ENCODE results near the gene RNU7-1.

RNU7-1 gene

DNA sequence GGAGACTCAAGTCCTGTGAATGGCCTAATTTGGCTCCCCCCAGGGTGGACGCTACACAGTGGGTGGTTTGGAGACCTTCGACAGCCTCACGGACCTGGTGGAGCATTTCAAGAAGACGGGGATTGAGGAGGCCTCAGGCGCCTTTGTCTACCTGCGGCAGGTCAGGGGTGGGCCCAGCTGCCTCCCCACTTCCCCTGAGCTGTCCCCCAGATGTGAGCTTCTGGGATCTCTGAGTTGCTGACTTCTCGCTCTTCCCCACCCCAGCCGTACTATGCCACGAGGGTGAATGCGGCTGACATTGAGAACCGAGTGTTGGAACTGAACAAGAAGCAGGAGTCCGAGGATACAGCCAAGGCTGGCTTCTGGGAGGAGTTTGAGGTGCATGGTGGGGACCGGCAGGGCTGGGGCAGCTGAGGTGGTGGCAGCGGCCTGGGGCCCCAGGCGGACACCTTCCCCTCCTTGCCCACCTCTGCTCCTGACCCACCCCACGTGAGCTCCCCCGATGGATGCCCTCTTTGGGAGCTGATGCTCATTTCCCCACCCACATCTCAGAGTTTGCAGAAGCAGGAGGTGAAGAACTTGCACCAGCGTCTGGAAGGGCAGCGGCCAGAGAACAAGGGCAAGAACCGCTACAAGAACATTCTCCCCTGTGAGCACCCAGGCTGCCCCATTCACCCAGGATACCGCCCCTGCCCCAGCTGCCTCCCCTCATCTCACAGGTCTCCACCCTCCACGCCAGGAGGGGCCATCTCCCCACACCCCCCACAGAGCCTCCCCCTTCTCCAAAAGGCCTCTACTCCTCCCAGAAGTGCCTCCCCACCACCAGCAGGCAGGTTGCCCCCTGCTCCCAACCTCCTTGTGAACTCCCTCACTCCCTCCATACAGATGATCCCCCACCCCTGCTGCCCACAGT, 11.7 kb downstream of the RNU7-1 start:
- DNase-seq, result no peak

DNA sequence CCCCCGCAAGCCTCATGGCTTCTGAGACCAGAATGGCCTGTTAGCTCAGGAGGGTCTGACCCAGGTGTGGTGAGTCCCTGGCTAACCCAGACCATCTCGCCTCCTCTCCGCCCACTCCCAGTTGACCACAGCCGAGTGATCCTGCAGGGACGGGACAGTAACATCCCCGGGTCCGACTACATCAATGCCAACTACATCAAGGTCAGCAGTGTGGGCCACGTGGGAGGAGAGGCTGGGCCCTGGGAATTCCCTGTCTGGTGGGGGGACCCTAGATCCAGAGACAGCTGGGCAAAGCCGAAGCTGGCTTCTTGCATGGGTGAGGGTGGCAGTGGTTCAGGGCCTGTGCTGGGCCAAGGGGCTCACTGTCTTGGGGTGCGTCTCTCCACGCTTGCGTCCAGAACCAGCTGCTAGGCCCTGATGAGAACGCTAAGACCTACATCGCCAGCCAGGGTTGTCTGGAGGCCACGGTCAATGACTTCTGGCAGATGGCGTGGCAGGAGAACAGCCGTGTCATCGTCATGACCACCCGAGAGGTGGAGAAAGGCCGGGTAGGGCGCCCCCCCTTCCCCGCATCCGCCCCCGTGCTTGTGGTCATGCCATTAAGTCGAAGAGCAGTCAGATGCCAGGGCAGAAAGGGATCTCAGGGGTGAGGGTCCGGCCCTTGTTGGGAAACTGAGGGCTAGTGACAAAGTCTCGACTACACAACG, 12.6 kb downstream of the RNU7-1 start:
- no peak for DNase-seq

DNA sequence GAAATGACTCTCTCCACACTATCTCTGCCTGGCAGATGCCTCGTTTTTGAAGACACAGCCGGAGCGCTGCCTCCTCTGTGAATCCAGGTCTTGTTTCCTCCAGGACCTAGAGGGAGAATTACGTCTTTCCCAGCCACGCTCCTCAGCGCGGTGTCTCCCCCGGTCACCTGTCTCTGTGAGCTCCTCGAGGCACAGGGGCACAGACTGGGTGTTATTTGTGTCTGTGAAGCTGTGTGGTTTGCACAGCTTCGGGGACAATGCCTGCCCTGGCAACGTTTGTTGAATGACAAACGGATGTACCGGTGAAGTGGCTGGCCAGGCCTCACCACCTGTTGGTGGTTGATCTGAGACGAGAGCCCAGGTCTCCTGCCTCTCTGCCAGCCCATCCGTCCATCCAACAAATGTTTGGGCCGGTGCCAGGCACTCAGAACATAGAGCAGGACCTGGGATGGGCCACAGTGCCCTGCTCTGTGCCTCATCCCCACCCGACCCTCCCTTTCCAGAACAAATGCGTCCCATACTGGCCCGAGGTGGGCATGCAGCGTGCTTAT, 13.6 kb downstream of the RNU7-1 start:
- no peak for DNase-seq

- DNase-seq, result no peak
Measured at GRCh38 chr12:6957741-6958608, 14.4 kb downstream of the RNU7-1 start.

DNA sequence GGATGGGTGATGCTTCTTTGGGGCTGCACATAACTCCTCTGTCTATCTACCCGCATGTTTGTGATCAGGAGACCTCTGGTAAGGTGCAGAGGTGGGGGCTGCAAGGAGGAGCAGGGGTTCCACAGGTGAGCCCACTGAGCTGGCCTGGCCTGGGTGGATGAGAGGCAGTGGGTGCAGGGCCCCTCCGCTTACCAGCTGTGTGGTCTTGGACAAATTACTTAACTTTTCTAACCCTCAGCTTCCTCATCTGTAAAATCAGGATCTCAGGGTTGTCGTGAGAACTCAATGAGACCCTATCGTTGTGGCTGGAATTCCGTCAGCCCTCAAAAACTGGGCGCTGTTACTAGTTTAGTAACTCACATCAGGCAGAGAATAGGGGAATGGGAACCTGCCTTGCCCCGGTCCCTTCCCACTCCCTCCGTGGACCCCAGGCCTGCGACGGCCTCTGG, 15.0 kb downstream of the RNU7-1 start:
- no peak for DNase-seq

- no peak for DNase-seq
Measured at GRCh38 chr12:6959058-6959804, 15.6 kb downstream of the RNU7-1 start.

DNA sequence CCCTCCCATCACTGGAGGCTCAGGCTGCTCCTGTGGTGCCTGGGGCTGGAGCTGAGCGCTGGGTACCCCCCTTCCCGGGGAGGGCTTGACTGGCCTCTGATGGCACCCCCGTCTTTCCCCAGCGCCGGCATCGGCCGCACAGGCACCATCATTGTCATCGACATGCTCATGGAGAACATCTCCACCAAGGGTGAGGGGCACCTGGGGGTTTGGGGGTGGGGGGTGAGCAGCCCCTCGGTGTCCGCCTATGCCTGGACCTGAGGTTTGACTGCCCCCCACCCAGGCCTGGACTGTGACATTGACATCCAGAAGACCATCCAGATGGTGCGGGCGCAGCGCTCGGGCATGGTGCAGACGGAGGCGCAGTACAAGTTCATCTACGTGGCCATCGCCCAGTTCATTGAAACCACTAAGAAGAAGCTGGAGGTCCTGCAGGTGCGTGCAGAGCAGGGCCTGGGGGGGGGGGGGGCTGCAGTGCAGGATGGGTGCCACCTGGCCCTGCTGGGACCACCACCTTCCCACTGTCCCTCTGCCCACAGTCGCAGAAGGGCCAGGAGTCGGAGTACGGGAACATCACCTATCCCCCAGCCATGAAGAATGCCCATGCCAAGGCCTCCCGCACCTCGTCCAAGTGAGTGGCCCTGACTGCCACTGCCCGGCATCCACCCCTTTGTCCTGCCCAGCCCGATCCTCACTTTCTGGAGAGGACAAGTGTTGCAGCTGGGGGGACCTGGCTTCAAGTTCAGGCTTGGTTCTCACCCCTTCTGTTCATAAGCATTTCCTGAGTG, 16.4 kb downstream of the RNU7-1 start:
- no peak for DNase-seq

GRCh38 chr12:6960593-6961277, 17.1 kb downstream of the RNU7-1 start:
- no peak for DNase-seq

DNA sequence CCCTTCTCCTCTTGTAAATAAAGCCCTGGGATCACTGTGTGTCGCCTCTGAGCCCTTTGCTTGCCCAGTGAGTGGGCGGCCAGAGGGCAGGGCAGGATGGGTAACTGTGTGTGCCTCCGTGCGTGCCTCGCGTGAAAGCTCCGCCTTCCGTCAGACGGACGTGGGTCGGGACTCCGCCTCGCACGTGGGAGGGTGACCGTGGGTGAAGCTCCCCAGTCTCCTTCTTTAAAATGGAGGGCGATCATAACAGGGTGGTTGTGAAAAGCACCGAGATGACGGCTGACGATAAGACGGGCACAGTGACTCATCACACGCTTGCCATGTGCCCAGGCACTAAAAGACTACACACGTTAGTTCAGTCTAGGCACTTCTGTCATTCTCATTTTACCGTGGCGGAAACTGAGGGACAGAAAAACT, 17.7 kb downstream of the RNU7-1 start:
- DNase-seq, result no peak

GRCh38 chr12:6961695-6962284, 18.2 kb downstream of the RNU7-1 start:
- DNase-seq, result peak; percentile 39

GRCh38 chr12:6962285-6963015, 18.8 kb downstream of the RNU7-1 start:
- DNase-seq, result peak; percentile 47

DNA sequence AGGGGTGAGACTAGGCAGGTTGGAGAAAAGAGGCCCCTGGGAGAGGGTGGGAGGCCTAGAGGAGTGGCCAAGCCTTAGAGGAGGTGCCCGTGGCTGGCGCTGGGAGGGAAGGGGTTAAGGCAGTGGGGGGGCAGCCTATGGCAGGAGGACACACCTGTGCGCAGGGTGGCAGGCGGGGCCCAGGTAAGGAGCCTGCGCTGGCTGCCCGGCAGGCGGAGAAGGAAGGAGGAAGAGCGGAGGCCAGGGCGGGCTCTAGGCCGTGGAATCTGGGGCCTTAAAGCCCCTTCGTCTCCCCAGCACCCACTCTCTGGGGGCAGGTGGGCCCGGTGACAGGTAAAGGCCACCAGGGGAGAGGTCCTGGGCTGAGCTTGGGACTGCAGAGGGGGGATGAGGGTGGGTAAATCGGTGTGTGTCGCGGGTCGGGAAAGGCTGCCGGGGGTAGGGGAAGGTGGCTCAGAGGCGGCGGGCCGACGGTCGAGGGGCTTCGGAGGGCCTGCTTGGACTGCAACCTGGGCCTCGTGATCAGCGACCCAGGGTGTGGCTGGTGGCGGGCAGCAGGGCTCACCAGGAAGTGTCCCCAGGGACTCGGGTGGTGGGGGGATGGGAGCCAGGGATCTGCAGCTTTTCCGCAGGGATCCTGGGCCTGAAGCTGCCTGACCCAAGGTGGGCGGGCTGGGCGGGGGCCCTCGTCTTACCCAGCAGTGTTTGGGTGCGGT, 19.6 kb downstream of the RNU7-1 start:
- peak; percentile 77 for DNase-seq

GRCh38 chr12:6963791-6964413, 20.3 kb downstream of the RNU7-1 start:
- DNase-seq, result no peak

DNA sequence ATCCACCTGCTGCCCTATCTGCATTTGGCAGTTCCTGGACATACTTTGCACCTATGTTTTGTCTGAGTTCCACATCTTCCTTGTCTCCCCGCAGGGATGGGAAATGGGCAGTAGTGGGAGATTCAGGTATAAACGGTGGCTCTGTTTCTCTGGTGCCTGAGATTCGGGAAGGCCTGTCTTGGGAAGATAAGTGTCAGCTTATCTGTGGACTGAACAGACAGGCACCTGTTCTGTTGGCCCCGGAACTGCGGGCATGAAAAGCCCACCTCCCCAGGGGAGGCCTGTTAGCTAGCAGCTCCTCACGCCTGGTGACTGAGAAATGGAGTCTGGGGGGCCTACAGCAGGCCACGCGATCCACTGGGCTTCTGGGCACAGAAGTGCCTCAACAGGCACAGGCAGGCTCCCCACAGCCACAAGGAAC, 21.0 kb downstream of the RNU7-1 start:
- no peak for DNase-seq

DNA sequence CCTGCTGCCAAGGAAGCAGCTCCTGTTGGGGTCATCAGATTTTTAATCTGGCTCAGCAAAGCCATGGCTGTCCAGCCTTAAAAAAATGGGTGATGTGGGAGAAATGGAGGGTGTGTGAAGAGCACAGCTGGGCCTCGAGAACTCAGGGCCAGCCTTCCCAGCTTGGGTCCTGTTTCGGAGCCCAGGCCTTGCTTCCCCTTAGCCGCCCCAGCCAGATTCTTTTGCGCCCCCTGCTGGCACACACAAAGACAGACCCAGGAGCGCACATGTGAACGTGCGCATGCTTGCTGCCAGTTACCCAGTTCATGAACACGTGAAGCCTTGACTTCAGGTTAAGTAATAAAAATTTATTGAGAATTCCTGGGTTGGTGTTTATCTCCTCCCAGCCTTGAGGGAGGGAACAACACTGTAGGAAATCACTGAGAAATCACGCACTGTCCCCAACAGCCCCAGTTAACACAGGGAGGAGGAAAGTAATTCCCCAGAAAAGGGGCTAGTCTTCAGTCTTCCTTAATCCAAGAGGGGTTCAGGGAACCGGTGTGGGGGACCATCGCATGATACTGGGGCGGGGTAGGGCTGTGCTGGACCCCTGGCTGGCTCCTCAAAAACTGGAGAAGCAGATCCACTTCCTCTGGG, 21.5 kb downstream of the RNU7-1 start:
- peak; percentile 35 for DNase-seq

DNA sequence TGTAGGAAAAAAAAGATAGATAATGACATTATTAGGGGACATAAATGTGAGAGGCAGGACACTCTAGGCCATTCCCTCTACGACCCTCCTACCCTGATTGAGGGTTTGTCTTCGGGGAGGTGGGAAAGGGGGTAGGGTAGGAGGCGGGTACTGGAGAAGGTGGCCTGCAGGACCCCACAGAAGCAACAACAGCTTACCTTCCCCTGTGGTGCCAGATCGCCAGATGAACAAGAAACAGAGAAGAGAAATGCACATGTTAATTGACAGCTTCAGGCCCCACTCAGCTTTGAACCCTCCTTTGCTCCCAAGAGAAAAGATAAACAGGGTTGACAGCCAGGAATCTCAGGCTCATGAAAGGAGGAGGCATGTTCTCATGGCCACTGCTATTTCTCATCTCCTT, 22.1 kb downstream of the RNU7-1 start:
- no peak for DNase-seq

DNA sequence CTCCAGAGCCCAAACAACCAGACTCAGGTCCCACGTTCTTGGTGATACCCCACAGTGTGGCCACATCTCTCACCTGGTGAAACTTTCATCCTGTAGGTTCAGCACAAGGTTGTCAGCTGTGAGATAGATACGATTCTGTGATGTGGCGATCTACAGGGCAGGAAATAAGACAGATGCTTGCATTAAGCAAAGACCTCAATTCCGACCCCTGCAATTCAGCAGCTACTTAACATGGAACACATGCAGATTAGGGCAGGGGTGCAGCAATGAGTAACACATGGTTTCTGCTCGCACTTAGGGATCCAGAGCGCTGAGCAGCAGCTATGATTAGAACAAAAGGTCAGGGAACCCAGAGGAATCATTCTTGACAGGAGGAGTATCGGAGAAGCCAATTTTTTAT, 22.7 kb downstream of the RNU7-1 start:
- no peak for DNase-seq

GRCh38 chr12:6967651-6968100, 24.1 kb downstream of the RNU7-1 start:
- DNase-seq, result no peak
